GM21786 (cell line): ENCODE measurements around the gene MAMSTR.
"Not testable (repeated sequence)": the region's sequence is repeated elsewhere in the genome, so short reads cannot be mapped to it uniquely, and the experiment has no call there.

Experiments used
- ATAC-seq: cut with Tn5 transposase; IDR thresholded peaks from one replicate; pipeline ENCODE4 v1.9.1; 2021; ENCODE audit not compliant: unreplicated experiment

MAMSTR gene

DNA sequence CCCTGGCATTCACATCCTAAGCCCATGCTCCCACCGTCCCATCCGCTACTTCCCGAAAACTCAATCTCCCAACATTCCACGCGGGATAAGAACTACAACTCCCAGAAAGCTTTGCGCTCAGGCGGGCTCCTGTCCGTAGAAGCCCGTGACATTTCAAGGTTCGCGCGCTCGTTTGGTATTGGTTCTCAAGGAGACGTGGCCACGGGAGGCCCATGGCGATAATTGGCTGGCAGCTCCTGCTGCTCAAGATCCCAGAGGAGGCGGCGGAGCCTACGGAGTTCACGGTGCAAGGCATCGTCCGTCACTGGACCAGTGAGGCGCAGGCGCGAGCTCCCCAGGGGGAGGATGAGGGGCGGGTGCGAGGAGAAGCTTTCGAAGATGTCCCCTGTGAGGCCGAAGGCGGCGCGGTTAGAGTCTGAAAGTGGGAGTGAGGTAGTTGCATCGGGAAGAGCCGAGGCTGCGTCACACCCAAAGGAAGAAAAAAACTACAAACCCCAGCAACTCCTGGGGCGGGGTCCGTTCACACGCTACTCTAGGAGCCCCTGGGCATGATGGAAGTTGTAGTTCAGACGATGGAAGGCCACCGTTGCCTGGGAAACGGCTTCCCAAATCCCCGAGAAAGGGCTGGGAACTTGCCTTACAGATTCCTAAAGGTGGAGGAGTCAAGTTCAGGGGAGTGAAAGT, 1.2 kb upstream of the MAMSTR start:
- ATAC-seq: peak; percentile 73

DNA sequence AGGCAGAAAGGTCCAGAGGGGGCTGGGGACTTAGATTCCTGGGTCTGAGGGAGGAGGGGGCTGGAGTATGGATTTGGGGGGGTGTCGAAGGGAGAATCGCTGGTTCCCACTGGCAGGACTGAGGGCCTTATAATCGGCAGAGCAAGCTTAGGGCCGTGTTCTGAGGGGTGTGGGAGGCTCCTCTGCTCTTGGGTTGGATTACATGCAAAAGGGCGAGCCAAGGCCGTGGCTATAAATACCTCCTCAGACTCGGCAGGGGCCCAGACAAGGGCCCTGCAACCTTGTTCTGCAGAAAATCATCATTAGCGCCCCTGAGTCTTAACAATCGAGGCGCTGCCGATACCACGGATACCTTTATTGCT, 707 bp upstream of the MAMSTR start:
- ATAC-seq: no peak

DNA sequence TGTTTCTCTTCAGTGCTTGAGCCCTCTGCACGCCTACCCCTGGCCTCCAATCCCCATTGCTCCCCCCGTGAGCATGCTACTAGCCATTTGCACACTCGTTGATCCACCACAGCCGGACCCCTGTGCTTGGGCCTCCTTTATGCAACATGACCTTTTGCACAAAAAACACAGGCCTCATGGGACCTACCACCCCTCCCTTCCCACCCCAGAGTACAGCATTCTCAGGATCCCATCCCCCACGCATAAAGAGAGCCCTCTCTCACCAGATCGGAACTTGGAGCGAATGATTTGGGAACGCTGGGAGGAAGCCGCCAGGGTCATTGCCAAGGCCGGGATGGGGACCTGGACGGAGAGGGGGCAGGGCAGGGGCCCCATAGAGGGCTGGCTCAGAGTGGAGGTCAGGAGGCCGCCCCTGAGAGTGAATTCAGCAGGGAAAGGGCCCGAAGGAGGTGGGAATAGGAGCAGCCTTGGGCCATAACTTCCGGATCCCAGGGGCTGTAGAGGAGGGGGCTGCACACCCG, 754 bp downstream of the MAMSTR start:
- ATAC-seq: no peak

GRCh38 chr19:48718106-48718505, 1.4 kb downstream of the MAMSTR start:
- ATAC-seq: not testable (repeated sequence)

DNA sequence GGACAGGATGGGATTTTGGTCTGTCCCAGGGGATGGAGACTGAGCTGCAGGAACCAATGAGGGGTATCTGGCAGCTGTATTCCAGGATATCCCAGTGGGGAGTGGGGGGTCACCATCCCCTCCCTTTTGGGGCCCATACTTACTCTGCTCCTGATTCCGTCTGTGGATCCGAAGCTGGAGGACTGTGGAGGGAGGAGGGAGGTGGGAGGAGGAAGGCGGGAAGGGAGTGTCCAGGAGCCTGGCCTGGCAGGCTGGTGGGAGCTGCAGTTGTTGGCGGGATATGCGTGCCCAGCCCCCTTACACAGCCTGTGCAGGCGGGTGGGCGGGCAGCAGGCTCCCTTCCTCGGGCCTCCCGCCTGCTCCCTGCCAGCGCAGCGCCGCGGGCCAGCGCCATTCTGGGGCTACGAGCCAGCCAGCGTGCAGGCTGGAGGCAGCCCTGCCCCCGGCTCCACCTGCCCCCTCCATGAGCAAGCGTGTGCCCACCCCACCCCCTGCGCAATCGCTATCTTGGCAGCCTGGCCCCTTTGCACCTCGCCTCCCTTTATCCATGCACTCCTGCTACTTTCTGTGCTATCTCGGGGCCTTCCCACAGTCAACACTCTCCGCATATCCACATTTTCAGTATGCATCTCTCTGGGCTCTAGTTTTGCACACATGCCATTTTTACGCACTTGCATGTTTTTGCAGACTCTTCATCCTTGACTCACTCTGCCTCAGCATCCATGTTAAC, 2.8 kb downstream of the MAMSTR start:
- no peak for ATAC-seq

GRCh38 chr19:48715681-48716171, 3.8 kb downstream of the MAMSTR start:
- no peak for ATAC-seq

GRCh38 chr19:48714759-48715675, 4.5 kb downstream of the MAMSTR start:
- no peak for ATAC-seq

DNA sequence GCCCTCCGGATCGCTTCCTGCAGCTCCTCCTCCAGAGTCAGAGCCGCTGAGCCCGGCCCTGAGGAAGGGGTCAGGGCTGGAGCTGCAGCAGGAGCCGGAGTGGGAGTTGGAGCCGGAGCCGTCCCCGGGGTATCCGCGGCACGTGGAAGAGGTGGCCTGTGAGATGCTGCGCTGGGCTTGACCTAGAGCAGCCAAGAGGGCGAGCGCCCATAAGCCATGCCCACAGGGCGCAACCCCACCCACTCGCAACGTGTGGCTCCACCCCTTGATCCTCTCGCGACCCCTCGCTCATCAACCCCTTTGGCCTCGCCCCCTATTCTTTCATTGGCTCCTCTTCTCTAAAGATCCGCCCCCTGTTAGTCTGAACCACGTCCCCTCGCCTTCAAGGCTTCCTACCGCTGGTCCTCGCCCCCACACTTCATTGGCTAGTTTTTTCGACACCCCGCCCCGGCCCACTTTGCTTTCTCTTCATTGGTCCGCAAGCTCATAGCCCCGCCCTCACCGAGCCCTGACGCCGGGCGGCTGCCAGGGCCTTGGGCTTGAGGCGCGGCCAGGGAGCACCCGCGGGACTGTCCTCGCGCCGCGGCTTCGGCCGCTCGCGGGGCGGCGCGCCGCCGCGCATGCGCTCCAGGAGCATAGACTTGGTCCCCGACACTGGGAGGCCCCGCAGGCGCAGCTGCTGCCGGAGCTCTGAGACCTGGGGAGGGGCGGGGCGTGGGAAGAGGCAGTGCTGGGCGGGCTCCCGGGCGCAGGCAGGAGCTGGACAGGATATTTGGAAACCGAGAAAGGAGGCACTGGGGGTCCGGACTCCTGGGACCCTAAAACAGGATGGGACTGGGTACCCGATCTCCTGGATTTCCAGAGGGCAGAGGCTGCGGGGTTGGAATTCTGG, 5.4 kb downstream of the MAMSTR start:
- ATAC-seq: peak; percentile 89

GRCh38 chr19:48713041-48713863, 6.3 kb downstream of the MAMSTR start:
- no peak for ATAC-seq

GRCh38 chr19:48711106-48711662, 8.3 kb downstream of the MAMSTR start:
- no peak for ATAC-seq

DNA sequence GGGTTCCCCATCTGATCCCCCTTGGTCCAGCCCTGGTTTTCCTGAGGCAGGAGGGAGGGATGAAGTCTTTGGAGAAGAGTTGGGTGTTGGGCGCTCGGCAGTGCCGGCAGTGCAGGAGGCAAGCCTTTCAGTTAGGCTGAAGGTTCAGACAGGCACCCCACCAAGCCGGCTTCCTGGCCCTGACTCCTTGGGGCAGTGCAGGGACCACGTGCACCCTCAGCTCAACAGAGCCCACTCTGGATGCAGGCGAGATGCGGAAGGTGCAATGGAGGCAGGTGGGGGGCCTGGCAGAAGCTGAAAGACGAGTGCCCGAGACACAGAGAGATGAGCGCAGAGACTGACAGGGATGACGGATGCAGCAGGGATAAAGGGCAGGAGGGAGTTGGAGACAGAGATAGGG, 11.1 kb downstream of the MAMSTR start:
- ATAC-seq: no peak

DNA sequence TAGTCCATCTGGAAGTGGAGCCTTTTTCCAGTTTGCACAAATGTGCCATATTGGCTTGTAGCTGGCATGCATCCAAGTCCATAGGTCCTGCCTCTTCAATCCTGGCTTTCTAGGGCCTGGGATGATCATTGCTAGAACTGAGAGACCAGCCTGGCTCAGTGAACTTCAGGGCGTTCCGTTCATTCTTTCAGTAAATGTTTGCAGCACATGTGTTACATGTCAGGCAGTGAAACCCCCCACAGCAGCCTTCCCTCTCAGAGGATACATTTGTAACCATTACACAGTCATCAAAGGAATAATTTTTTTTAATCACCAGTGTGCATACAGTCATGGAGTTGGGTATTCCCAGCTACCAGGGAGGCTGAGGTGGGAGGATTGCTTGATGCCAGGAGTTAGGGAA, 14.1 kb downstream of the MAMSTR start:
- ATAC-seq: no peak

GRCh38 chr19:48703316-48703715, 16.2 kb downstream of the MAMSTR start:
- ATAC-seq: no peak

DNA sequence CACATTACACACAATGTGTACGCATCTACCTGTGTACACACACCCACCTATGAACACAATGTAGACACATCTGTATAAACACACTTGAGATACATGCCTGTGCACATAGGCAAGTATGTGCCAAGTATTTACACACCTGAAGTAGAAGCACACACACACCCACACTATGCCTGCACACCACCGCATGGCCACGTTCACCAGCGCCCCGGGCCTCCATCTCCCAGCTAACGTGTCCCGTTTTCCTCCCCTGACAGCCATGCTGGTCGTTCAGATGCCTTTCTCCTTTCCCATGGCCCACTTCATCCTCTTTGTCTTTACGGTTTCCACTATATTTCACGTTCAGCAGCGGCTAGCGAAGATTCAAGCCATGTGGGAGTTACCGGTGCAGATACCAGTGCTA, 16.8 kb downstream of the MAMSTR start:
- no peak for ATAC-seq

GRCh38 chr19:48698046-48698445, 21.5 kb downstream of the MAMSTR start:
- ATAC-seq: no peak

DNA sequence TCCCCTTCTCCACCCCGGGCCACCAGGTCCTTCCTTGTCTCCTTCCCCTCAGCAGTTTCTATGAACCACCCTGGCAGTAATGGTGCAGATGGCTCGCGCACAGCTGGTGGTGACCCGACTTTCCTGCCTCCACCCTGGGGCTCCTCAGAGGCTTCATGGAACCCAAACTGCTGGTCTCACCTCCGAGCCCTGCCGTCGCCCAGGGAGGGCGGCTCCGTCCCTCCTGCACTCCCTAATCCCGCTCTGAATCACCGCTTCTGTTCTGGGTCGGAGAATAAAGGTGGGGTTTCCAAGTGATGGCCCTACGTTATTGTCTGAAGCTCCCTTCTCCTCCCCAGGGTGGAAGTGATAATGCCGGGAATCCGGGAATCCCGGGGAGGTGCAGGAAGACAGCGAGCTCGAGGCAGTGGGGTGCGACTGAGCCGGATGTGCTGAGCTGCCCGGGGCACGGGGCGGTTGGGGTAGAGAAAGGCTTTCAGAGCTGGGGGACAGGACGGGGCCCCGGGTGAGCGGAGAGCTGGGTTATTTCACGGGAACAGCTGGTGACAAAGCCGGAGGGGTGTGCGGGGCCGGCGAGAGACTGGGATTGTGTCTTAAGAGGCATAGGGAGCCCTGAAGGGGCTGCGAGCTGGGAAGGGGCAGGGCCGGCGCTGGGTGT, 23.0 kb downstream of the MAMSTR start:
- ATAC-seq: no peak

DNA sequence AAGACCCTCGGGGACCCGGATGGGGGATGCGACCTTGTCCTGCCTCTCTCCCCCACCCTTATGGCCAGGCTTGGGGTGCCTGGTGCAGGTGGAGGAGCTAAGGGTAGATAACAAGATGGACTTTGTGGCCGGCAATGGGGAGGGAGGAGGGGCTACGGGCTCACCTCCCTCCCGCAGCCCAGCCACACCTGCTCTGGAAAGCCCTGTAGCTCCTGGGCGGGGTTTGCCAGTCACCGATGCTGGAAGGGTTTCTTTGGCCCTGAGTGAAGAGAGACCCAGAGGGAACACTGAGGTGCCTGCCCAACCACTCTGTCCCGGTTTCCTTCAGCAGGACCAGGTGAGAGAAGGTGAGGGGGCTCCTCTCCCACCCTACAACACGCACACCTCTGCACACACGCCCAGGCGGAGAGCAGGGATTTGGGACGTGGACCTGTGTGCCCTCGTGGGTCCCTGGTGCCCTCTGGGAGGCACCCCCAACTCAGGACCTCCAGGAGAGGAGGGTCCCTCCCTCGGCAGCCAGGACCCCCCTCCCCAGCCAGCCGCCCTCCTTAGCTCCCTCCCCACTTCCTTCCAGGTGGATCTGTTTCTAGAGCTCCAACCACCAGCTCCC, 23.7 kb downstream of the MAMSTR start, which contains the start of gene FUT2:
FUT2 (plus strand) TSS at position 229 of the 610 bp plus-strand sequence. CDS start 6,986 bp downstream, outside the sequence.
- ATAC-seq: no peak

- not testable (repeated sequence) for ATAC-seq
Measured at GRCh38 chr19:48693629-48694028, 25.9 kb downstream of the MAMSTR start.
